ENCODE results near the gene OVAAL. TPM values are rescaled to one million over a fixed set of nuclear protein-coding genes. Genes with fewer than 3 reads are reported as not detected.
A peak's percentile ranks its signal among the peaks of the same experiment; 100 is the strongest.

OVAAL gene
- total RNA-seq, 1 donor from 2014 or later = not detected

GRCh38 chr1:180593382-180593781 lies 34.6 kb downstream of the OVAAL start:
- H3K4me3 ChIP-seq (ENCODE audit: low read depth, low read length) = no peak overlapping the region
- no peak for TF ChIP-seq CTCF (conservative IDR thresholded peaks at IDR 0.05; ENCODE audit: low read depth, low read length)
- no peak for DNase-seq (ENCODE audit: low read depth)

GRCh38 chr1:180594723-180595122 lies 36.0 kb downstream of the OVAAL start:
- TF ChIP-seq CTCF (conservative IDR thresholded peaks at IDR 0.05; ENCODE audit: low read depth, low read length) = no peak
- H3K4me3 ChIP-seq (ENCODE audit: low read depth, low read length) = no peak overlapping the region
- no peak for DNase-seq (ENCODE audit: low read depth)

- no peak for DNase-seq (ENCODE audit: low read depth)
- TF ChIP-seq CTCF (conservative IDR thresholded peaks at IDR 0.05; ENCODE audit: low read depth, low read length) = no peak
- no peak overlapping the region for H3K4me3 ChIP-seq (ENCODE audit: low read depth, low read length)
Observed at GRCh38 chr1:180595966-180596365, 37.2 kb downstream of the OVAAL start.

- TF ChIP-seq CTCF (conservative IDR thresholded peaks at IDR 0.05; ENCODE audit: low read depth, low read length) = no peak
- no peak overlapping the region for H3K4me3 ChIP-seq (ENCODE audit: low read depth, low read length)
- DNase-seq (ENCODE audit: low read depth) = no peak
Observed at GRCh38 chr1:180597520-180597919, 38.8 kb downstream of the OVAAL start.

- no peak overlapping the region for H3K4me3 ChIP-seq (ENCODE audit: low read depth, low read length)
- TF ChIP-seq CTCF (conservative IDR thresholded peaks at IDR 0.05; ENCODE audit: low read depth, low read length) = no peak
- peak; percentile 97 for DNase-seq (ENCODE audit: low read depth)
Observed at GRCh38 chr1:180598333-180598974, 39.7 kb downstream of the OVAAL start.

GRCh38 chr1:180600343-180600742 lies 41.6 kb downstream of the OVAAL start:
- no peak for TF ChIP-seq CTCF (conservative IDR thresholded peaks at IDR 0.05; ENCODE audit: low read depth, low read length)
- H3K4me3 ChIP-seq (ENCODE audit: low read depth, low read length) = no peak overlapping the region
- DNase-seq (ENCODE audit: low read depth) = no peak

- H3K4me3 ChIP-seq (ENCODE audit: low read depth, low read length) = no peak overlapping the region
- no peak for TF ChIP-seq CTCF (conservative IDR thresholded peaks at IDR 0.05; ENCODE audit: low read depth, low read length)
- no peak for DNase-seq (ENCODE audit: low read depth)
Observed at GRCh38 chr1:180601512-180601911, 42.7 kb downstream of the OVAAL start.
